M059J (cell line): ENCODE data around the gene FRMD3. TPM values are rescaled to one million over a fixed set of nuclear protein-coding genes. Genes with fewer than 3 reads are reported as not detected.

Experiments
- DNase-seq: peaks from one replicate; pipeline ENCODE4 v3.0.0-alpha.2; 2012; ENCODE audit warnings: low read depth
- total RNA-seq: library from RNA; depleted of rRNA; stranded (reverse); fragments of >200 nt; shearing (Covaris generic); gene quantifications from 2 replicates; pipeline ENCODE4 v1.2.3, GENCODE V29; 2014

Gene FRMD3
- total RNA-seq, 1 experiment from 2014 or later, result 5.0 TPM

DNA sequence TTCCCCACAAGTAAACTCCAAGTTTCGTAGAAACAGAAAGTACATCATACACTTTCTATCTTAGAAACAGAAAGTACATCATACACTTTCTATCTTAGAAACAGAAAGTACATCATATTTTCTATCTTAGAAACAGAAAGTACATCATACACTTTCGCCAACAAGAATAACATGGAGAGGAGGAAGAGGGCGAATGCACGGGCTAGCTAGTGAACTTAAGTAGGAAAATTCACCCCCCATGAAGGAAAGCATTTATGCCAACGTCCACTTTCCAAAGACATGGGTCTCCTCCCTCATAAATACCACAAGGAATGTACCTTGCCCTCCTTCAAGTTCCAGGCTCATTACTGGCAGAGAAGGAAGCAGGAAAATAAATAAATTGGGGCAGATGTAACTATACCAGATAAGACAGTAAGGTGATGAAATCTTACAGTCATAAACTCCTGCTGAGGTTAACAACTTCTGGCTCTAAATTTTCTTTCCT, 64.7 kb downstream of the FRMD3 start:
- peak; percentile 74 for DNase-seq

DNA sequence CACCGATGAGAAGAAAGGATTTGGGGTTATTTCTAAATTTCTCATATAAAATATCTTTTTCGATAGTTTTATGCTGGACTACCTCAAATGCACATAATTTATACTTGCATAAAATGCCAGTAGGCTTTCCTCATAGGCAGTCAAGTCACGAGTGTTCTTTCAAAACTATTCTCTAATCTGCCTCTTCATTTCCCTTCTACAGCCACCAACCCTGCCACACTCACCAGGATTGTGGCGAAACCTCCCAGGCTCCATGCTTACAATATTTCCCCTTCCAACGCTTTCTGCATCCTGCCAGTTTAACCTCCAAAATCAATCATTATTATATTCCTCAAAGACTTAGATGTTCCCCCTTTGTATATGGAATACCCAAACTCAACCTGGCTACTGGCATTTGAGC, 65.4 kb downstream of the FRMD3 start:
- no peak for DNase-seq

DNA sequence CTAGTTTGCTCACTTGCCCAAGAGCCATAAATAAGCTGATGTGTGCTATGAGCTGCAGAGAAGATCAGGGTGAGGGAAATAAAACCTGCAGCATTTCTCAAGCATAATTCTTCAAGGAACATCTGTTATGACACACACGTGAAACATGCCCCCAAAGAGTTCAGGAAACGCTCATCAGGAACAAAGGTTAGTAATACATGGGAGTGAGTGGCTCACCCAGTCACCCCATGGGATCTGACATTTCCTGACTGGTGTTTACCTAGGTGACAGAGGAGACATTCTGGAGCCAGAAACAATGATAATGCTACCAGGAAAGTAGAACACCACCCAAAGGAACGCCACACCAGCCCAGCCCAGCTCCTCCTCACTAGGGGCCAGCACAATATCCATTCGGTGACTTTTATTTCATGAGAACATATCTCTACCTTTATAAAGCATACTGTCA, 66.0 kb downstream of the FRMD3 start:
- DNase-seq, result peak; percentile 90

DNA sequence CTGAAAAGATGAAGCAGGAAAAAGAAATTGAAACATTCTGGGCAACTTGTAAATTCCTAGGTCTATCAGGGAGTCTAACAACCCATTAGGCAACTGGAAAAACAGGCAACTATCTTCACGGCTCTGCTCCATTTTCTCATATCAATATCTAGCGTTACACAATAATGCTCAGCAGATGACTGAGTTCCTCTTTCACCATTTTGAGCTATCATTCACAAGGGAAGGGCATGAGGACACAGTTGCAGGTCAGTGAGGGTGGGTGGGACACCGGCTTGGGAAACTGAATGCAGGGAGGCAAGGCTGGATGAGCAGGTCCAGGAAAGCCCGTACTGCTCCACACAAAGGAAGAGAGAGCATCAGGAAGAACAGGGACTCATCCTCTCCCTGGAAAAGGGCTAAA, 67.0 kb downstream of the FRMD3 start:
- no peak for DNase-seq

DNA sequence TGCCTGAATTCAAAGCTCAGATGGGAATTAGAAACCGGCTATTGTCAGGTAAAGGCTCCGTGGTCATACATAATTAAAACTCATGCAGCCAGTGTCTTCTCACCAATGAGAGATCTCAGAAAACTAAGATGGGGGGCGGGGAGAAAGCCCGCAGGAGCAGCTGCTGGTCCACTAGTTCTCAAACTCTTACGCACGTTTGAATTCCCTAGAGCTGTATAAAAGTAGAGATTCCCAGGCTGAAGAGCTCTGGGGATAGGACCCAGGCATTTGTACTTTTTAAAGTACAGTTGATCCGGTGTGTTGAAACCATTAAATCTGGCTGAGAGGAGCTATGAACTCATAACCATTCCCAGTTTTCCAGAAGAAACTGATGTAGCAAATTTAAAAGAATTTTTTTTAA, 68.5 kb downstream of the FRMD3 start:
- DNase-seq, result no peak

DNA sequence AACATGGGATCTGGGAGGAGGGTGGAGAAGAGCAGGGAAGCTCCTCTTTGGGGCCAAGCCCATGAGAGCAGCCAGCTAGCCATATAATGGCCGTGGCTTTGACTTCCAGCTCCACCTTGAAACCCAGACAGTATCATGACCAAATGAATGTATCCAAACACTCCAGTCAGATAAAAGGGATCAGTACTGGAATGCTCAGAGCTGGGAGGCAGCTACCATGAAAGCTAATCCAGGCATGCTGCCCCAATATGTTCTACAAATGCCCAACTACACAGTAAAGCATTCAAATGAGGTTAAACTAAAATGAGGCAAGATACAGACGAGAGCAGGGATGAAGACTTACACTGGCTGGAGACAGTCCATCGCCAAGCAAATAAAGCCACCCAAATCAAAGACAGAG, 69.4 kb downstream of the FRMD3 start:
- DNase-seq, result no peak

DNA sequence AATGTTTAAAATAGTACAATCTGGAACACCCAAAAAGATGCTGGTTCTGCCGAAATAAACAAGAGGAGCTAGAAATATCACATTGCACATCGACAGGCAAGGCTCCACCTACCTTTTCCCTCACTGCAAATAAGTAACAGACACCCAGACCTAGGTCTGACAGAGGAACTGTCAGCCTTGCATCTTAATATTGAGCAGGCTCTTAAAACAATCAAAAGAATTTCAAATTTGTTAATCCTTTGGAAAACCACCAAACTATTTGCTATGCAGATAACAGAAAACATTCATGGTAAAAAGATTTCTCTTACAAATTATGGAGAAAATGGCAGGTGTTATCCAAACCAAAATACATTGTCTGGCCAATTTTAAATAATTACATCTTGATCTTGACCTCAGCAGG, 71.3 kb downstream of the FRMD3 start:
- DNase-seq, result no peak

DNA sequence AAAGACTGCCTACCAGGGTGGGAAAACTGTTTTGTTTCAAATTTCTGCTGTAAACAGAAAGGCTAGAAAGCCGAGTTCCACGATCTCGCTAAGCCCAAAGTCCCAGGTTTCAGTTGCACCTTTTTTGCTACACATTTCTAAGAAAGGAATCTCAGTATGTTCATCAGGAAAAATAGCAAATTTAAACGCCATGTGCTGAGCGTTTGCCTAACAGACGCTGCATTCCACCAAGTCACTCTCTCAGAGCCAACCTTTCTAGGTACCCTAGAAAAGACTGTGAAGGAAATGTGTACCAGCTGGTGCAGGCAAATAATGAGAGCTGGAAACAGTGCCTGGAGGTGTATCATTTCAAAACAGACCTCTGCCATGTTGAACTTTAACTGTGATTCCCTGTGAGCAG, 71.8 kb downstream of the FRMD3 start:
- no peak for DNase-seq

DNA sequence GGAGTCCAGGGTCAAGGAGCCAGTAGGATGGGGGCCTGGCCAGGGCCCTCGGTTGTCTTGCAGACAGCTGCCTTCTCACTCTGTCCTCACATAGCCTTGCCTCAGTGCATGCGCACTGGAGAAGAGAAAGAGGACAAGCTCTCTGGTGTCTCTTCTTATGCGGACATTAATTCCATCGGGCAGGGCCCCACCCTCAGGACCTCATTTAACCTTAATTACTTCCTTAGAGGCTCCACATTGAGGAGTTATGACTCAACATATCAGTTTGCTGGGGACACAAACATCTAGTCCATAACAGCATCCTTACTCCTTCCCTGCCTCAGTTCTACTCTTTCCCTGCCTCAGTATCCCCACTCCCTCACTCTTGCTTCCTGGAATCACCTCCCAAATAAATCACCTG, 78.4 kb downstream of the FRMD3 start:
- no peak for DNase-seq

DNA sequence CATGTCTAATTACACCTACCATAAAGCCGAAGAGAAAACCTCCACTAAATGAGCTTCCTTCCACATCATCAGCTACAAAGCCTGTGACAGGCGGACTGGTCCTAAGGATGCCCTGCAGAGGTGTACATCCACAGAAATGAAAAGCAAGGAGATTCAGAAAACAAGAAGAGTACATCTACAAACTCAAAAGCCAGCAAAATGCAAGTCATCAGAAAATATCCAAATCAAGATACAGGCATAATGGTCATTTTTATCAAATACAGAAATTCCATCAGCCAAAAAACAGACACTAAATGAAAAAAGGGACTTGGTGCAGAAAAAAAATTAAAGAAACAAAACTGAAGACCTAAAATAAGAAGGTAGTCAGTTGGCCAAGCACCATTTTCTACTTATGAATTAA, 79.7 kb downstream of the FRMD3 start:
- DNase-seq, result no peak

DNA sequence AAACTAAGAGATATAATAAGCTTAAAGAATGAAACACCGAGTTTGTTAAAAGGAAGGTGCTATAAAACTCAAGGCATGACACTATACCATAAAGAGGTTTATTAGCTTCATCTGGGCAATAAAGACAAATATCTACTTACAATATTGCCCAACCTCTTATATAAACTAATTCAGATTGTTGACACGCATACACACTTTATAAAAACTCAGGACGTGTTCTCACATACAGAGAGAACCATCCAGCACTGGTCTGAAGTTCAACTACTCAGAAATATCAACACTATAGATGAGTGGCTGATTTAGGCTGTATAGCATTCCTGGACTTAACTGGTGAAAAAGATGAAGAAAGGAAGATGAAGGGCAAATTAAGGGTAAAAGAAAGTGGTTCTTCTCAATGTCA, 81.2 kb downstream of the FRMD3 start:
- no peak for DNase-seq

DNA sequence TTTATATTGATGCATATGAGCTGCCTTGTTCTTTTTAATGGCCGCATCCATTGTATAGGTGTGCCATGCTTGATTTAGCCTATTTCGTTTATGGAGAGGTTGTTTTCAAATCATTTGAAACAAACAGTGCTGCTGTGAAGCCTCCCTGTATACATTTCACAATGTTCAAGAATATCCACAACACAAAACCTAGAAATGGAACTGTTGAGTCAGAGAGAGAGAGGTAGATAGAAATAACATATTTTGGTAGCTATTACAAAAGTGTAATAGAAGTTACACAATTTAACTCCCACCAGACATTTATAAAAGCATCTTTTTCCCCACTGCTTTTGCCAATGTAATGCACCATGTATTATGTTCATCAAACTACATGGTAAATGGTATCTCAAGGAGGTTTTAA, 82.0 kb downstream of the FRMD3 start:
- no peak for DNase-seq

DNA sequence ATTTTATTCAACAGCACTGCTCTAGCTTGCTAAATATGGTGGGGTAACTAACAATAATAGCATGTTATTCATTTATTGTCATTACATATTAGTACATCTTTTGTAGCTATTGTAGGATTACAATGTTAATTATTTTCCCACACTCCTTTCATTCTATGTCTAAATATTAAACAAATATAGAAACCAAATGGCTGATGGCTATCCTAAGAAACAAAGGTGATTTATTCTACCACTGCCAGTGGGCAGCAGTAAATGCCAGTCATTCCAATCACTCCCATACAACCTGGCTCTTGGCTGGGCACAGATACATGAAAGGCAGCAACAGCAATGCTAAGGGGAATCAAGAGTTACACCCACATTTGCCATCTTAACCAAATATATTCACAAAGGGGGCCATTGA, 84.1 kb downstream of the FRMD3 start:
- no peak for DNase-seq

DNA sequence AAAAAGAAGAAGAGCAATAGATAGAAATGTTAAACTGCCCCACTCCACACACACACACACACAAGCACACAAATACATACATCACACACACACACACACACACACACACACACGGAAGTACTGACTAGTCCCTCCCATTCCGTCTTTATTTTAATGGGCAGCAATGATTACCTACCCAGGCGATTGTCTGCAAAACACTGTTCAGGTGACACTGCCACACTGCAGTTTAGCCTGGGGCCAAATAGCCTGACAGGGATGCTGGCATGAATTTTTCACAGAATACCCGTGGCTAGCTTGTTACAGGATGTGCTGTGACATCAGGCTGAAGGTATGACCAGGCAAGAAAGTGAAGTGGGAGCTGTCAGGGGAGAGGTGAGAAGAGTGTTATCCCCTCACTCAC, 86.9 kb downstream of the FRMD3 start:
- peak; percentile 82 for DNase-seq

DNA sequence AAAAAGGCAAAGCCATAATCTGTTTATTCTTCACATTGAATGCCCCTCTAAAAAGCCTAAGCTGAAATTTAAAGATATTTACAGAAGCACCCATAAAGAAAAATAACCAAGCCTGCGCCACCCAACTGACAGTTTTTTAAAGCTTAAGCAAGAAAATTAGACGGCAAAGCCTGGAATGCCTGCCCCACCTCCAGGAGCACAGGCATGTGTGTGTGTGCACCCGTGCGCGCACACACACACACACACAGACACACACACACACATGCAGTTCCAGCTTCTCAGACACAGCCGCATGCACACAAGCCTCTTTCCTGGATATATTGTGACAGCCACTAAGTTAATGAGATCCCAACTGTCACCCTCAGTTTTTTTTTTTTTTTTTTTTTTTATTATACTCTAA, 88.2 kb downstream of the FRMD3 start:
- no peak for DNase-seq

DNA sequence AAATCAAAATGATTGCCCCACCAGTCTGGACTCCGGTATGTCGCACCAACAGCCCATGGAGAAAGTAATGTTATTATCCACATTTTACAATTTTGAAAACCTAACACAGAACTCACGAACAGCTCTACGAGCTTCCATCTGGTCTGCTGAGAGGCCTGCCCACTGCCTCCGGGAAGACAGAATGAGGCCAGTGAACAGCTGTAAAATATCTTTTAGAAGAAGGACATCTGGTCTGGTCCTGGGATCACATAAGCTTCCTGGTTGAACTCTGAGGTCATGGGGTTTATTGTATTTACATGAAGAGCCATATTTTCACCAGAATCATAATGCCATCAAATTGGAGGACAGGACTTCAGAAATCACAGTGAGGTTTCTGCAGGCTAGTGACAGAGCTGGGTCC, 89.0 kb downstream of the FRMD3 start:
- DNase-seq, result no peak

DNA sequence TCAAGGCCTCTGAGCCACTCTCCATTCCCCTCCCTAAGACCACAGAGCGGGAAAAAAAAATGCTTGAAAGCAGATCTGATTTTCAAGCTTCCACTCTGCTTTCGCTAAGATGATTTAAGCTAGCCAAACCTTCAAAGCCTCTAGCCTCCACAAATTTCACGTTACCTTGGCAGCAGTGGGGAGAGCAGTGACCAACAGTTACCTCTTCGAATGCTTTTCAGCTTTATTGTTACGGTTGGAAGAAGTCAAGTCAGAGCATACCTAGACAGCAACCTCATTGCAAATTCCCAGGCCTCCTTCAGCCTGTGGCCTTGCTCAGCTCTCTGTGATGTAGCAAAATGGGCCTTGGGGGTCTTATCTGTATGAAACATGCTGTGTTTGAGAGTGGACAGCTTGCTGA, 89.6 kb downstream of the FRMD3 start:
- DNase-seq, result no peak

DNA sequence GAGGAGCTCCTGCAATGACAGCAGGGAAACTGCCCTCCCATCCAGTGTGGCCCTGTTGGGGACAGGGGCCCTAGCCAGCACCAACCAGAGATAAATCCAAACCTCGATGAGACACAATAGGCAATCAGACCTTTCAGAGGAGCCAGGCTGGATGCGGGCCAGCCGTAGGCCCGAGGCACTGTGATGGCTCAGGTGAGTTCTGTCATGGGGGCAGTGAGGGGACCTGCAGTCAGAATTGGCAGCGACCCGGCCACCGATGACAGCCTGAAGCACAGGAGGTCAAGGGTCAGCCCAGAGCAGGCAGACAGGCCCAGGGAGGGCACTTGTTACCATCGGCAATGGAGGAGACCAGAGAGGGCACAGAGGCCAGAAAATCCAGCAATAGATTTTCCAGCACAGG, 90.8 kb downstream of the FRMD3 start:
- DNase-seq, result no peak

DNA sequence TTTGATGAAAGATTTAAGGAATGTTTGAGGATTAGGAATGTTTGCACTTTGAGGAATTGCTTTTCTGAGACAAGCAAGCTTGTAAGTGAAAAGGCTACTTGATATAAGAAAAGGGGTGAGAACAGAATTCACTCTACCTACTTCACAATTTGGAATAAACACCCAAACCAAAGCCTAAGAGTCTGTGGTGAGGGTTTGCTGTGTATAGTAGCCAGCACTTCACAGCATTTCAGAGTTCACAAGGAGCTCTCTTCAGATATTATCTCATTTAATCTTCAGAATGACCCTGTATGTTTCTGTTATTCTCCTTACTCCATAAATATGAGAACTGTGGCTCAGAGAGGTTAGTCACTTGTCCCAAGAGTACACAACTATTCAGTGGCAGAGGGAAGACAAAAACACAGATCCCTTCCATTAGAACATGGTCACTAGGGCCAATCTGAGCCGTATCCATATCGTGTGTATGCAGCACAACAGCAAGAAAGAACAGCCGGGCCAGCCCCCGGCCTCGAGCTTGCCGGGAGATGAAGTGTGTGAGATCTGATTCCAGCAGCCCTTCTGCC, 92.4 kb downstream of the FRMD3 start:
- DNase-seq, result no peak

DNA sequence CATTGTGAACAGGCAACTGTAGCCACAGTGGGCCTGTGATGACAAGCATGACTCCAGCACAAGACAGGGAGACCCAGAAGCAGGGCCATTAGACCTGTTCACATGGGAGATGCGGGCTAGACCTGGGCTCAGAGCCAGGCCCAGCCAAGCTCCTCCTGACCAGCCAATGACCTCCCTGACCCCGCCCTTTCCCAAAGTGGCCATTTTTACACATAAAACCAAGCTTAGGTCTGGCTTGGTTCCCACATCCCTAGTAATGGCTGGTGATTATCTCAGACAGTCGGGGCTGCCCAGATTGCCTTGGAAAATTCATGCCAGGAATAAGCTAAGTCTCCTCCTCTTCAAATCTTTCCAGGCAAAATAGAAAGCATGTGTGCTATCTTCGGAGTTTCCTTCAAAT, 94.1 kb downstream of the FRMD3 start:
- DNase-seq, result peak; percentile 92

DNA sequence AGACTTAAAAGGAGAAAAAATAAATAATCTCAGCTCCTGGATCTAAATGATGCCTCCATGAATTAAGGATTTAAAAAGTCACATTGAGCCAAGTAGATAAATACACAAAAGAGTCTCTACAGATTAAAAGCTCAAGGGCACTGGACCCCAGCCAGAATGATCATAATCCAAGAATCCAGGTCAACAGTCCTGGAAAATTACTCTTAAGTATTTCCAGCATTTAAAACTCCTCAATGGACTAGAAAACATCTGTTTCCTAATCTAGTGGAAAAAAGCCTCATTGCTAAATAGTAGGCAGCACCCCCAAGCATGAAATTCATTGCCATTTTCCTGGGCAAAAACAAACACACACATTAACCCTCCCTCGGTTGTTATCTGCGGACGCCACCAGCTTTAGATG, 96.8 kb downstream of the FRMD3 start:
- DNase-seq, result peak; percentile 54

DNA sequence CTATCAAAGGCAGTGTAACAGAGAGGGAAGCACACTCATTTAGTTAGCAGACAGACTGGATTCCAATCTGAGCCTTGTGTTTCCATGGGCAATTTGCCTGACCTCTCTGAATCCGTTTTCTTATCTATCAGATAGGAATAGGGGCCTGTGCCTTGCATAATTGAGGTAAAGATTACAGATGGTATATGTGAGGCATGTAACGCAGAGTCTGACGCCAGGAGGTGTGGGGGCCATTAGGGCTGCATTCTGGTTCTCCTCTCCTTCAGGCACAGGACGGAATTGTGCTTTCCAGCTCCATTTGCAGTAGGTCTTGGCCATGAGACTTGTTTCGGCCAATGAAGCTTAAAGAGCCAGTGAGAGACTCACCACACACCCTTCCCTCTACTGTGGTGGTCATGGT, 97.6 kb downstream of the FRMD3 start:
- no peak for DNase-seq

DNA sequence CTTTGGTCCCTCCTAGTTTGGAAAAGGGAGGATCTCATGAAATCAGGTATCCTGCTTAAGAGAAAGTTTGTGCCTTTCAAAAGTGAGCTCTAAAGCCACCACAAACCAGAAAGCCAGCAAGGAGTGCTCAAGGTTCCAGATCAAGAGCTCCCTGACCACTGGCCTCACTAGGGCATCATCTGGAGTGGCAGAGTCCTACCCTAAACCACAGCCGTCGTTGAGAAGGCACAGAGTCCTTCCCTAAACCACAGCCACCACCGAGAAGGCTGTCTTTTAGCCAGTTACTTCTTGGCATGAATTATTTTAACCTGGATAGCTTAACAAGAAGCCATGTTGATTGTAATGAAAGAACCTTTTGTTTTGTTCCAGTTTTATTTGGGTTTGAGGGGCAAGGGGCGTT, 102.9 kb downstream of the FRMD3 start:
- DNase-seq, result peak; percentile 27

DNA sequence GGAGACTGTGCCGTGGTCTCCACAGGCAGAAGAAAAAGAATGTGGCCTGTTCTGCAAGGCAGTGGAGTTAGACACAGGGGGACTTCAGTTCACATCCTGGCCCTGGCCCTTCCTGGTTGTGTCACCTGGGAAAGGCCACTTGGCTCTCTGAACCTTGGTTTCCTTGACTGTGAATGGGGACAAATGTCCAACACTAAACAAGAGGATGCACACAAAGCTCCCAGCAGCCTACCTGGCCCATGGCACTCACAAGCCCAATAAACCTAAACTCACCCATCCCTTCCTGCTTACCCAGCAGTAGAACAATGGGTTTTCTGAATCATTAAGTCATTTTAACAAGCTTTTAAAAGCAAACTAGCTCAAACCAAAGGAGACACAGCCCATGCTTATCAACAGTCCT, 103.9 kb downstream of the FRMD3 start:
- DNase-seq, result no peak

DNA sequence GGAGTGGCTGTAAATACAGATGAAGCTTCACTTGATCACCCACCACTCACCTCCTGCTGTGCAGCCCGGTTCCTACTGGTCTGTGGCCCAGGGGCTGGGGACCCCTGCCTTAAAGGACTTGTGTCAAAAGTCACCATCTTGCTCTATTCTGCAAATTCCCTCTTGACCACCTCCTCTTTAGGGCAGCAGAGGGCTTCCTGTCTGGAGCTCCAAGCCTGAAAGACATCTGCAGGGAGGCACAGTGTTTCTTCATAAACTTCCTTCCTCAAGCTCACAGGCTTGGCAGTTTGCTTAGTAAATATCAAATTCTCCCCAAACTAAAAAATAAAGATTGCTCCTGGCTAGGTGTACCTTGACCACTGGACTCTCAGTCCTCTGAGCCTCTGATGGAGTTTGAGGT, 104.4 kb downstream of the FRMD3 start:
- no peak for DNase-seq
